Karpas-422 (cell line): Measurements from ENCODE around the gene RBKS. TPM values are rescaled to one million over a fixed set of nuclear protein-coding genes. Genes with fewer than 3 reads are reported as not detected.

ENCODE experiments used
- DNase-seq: peaks from one replicate; pipeline ENCODE4 v3.0.0-alpha.2; 2015
- H2AFZ ChIP-seq: fragments of 200-600 bp; sonication (generic); 2 replicates; pipeline ENCODE4 v1.6.1; 2014; ENCODE audit warnings: antibody characterized with exemption, low read length, mixed read lengths
- H3K27ac ChIP-seq: fragments of 200-600 bp; sonication (generic); 2 replicates; pipeline ENCODE4 v1.5.1; 2014; ENCODE audit warnings: mild to moderate bottlenecking, low read length, moderate library complexity
- H3K27me3 ChIP-seq: fragments of 200-600 bp; sonication (generic); 2 replicates; pipeline ENCODE4 v1.6.1; 2014; ENCODE audit warnings: low read length, mixed read lengths
- H3K36me3 ChIP-seq: fragments of 200-600 bp; sonication (generic); 2 replicates; pipeline ENCODE4 v1.6.1; 2014; ENCODE audit warnings: low read length, mixed read lengths; ENCODE audit not compliant: insufficient read depth
- H3K4me1 ChIP-seq: fragments of 200-600 bp; sonication (generic); 2 replicates; pipeline ENCODE4 v1.6.1; 2014; ENCODE audit warnings: mild to moderate bottlenecking, low read length, mixed read lengths
- H3K4me2 ChIP-seq: fragments of 200-600 bp; sonication (generic); 2 replicates; pipeline ENCODE4 v1.6.1; 2014; ENCODE audit warnings: low read length, low read depth, mild to moderate bottlenecking; ENCODE audit not compliant: poor library complexity, severe bottlenecking
- H3K4me3 ChIP-seq: fragments of 200-600 bp; sonication (generic); 2 replicates; pipeline ENCODE4 v1.5.1; 2014; ENCODE audit warnings: mild to moderate bottlenecking, antibody characterized with exemption, low read length, mixed read lengths
- H3K79me2 ChIP-seq: fragments of 200-600 bp; sonication (generic); 2 replicates; pipeline ENCODE4 v1.6.1; 2014; ENCODE audit warnings: mild to moderate bottlenecking, low read length, mixed read lengths
- H3K9ac ChIP-seq: fragments of 200-600 bp; sonication (generic); 2 replicates; pipeline ENCODE4 v1.6.0; 2014; ENCODE audit warnings: low read length
- H3K9me2 ChIP-seq: fragments of 200-600 bp; sonication (generic), shearing (Covaris generic); replicated peaks from 2 replicates; pipeline ENCODE4 v1.6.0; 2014; ENCODE audit warnings: mild to moderate bottlenecking, low read length, moderate library complexity; ENCODE audit not compliant: insufficient read depth
- H3K9me3 ChIP-seq: fragments of 300-700, 200-600 bp; sonication (generic); 2 replicates; pipeline ENCODE4 v1.6.1; 2014; ENCODE audit warnings: low read length, mixed read lengths
- H4K20me1 ChIP-seq: fragments of 200-600 bp; sonication (generic); 2 replicates; pipeline ENCODE4 v1.6.1; 2014; ENCODE audit warnings: mild to moderate bottlenecking, antibody characterized with exemption, low read length, low read depth; ENCODE audit not compliant: insufficient read depth
- total RNA-seq: library from RNA; depleted of rRNA; stranded (reverse); fragments of >200 nt; shearing (Covaris generic); gene quantifications from 2 replicates; pipeline ENCODE4 v1.2.3, GENCODE V29; 2014; ENCODE audit warnings: low replicate concordance; rRNA removed

The RBKS gene
- total RNA-seq, 1 experiment from 2014 or later, result 1.6 TPM

GRCh38 chr2:27736031-27736889, 153.9 kb downstream of the RBKS start:
- H3K27ac ChIP-seq, result no peak overlapping the region
- H2AFZ ChIP-seq, result no peak overlapping the region
- no peaks in the 10 kb centered on the region for H3K27me3 ChIP-seq

GRCh38 chr2:27735263-27735904, 154.8 kb downstream of the RBKS start:
- Histone ChIP-seq H2AFZ (no peak overlapping the region), H3K4me2 (no peak overlapping the region), H3K9me2 (no peaks in the 10 kb centered on the region), H3K36me3 (no peaks in the 10 kb centered on the region), H3K4me3 (no peak overlapping the region), H3K9ac (no peak overlapping the region), H3K9me3 (no peaks in the 10 kb centered on the region), H3K27me3 (no peaks in the 10 kb centered on the region), H3K27ac (no peak overlapping the region), H3K4me1 (no peaks in the 10 kb centered on the region), H4K20me1 (no peaks in the 10 kb centered on the region), H3K79me2 (no peaks in the 10 kb centered on the region)
- no peak for DNase-seq

More at GRCh38 chr2:27736031-27736889, 153.9 kb downstream of the RBKS start:
- Histone ChIP-seq H3K4me1 (no peaks in the 10 kb centered on the region), H3K9me2 (no peaks in the 10 kb centered on the region), H3K4me3 (no peak overlapping the region), H3K36me3 (no peaks in the 10 kb centered on the region), H3K79me2 (no peaks in the 10 kb centered on the region), H3K9me3 (no peaks in the 10 kb centered on the region), H3K9ac (no peak overlapping the region), H4K20me1 (no peaks in the 10 kb centered on the region), H3K4me2 (no peak overlapping the region)
- DNase-seq, result no peak

- Histone ChIP-seq H3K4me2 (no peak overlapping the region), H4K20me1 (no peaks in the 10 kb centered on the region), H3K79me2 (no peaks in the 10 kb centered on the region)
Observed at GRCh38 chr2:27734305-27734704, 155.9 kb downstream of the RBKS start.

More at GRCh38 chr2:27734305-27734704, 155.9 kb downstream of the RBKS start:
- Histone ChIP-seq H3K36me3 (no peaks in the 10 kb centered on the region), H3K9ac (no peak overlapping the region), H3K9me2 (no peaks in the 10 kb centered on the region), H3K27ac (no peak overlapping the region), H3K4me1 (no peaks in the 10 kb centered on the region), H3K4me3 (no peak overlapping the region), H3K27me3 (no peaks in the 10 kb centered on the region), H3K9me3 (no peaks in the 10 kb centered on the region), H2AFZ (no peak overlapping the region)
- no peak for DNase-seq

Other genes starting within 250 kb of the RBKS start
- 27.9 and 47.9 TPM in 2 replicates for gene SUPT7L, start 226.8 kb downstream of the RBKS start, total RNA-seq
- gene SLC4A1AP, start 226.5 kb downstream of the RBKS start, total RNA-seq, result 19.8 and 30.1 TPM in 2 replicates
- 54.9 and 112 TPM in 2 replicates for gene MRPL33, start 118.7 kb downstream of the RBKS start, total RNA-seq
- gene BABAM2, start 342 bp upstream of the RBKS start, total RNA-seq, result 32.9 and 40.8 TPM in 2 replicates